GM18526 (cell line): ENCODE measurements around the gene MIXL1.
A peak's percentile ranks its signal among the peaks of the same experiment; 100 is the strongest.

Experiments
- POLR2A ChIP-seq: IDR thresholded peaks from 3 replicates; pipeline ENCODE4 v1.6.1; 2011; ENCODE audit not compliant: insufficient read length; ENCODE audit errors: extremely low read depth

The MIXL1 gene

DNA sequence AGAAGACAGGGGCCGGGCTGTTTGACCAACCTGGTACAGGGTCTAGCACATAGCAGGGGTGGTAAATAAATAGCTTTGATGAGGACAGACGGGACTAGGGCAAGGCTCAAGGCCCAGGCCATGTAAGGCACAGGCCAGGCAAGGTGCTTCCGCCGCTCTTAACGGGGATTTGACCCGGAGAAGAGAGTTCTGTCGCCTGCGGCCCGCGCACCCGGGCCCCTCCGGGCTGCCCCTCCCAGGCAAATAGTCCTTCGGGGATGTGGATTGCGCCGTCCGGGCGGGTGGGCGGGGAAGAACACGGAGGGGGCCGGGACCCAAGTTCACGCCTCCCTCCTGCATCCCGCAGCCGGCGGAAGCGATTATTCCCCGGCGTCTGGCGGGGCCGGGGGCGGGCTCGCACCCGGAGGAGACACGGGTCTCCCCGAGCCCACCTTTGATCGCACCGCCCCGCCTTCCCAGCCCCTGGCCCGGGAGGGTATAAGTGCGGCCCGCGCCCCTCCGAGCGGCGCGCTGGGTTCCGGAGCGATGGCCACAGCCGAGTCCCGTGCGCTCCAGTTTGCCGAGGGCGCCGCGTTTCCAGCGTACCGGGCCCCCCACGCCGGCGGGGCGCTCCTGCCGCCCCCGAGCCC, at the start of gene MIXL1:
TSS of gene MIXL1 (plus strand) at position 508 of the 629 bp plus-strand sequence. CDS start at position 526, 18 bp downstream.
- TF ChIP-seq POLR2A: no peak

DNA sequence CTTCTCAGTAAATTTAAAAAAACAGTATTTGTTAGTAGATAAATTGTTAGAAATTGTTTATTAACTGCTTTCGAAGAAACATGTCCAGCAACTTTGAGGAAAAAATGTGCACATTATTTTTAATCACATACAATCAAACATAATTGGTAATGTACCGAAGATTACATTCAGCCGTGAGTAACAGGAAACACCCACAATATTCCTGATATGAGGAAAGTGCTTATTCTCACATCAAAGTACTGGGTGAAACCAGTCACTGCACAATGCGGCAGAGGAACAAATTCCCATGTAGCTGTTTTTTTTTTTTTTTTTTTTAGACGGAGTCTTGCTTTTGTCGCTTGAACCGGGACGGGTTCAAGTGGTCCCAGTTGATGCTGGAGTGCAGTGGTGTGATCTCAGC, 46.6 kb upstream of the MIXL1 start:
- no peak for TF ChIP-seq POLR2A

GRCh38 chr1:226181996-226182714, 41.3 kb upstream of the MIXL1 start:
- no peak for TF ChIP-seq POLR2A

GRCh38 chr1:226185141-226186036, 38.1 kb upstream of the MIXL1 start:
- no peak for TF ChIP-seq POLR2A

DNA sequence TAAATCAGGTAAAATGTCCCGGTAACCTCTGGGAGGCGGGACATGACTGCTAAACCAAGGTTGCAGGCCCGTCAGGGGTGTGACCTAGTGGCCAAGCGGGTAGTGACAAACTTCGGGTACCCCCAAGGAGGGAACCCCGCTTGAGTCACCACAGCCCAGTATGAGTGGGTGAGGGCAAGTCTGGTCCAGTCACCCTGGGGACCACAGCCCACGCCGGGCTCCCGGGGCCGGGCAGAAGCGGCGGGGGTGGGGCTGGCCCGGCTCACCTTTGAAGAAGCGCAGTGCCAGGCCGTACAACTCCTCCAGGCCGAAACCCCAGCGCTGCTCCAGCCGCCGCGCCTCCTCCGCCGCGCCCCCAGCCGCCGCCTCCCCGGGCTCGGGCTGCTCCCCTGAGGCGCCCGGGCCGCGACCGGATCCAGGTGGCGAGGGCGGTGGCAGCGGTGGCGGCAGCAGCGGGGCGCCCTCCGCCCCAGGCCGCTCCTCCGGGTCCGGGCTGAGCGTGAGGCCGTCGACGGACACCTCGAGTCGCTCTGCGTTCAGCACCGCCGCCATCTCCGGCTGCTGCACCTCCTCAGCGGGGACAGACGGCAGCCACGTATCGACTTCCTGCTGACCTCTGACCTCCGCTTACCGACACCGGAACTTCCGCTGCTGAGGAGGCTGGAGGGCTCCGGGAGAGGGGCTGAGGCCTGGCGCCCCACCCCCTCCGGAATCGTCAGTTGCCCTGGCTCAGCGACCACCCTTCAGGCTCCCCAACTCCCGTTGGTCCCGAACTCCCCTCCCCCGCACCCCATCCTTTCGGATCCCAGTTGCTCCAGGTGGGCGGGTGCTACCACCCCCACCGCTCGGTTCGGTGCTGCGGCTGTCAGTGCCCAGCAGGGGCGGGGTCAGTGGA, 37.1 kb upstream of the MIXL1 start, which contains the start of gene ACBD3:
TSS of gene ACBD3 (minus strand) at position 618 of the 895 bp plus-strand sequence. CDS start at position 552, 66 bp downstream.
- peak; percentile 93 for TF ChIP-seq POLR2A

DNA sequence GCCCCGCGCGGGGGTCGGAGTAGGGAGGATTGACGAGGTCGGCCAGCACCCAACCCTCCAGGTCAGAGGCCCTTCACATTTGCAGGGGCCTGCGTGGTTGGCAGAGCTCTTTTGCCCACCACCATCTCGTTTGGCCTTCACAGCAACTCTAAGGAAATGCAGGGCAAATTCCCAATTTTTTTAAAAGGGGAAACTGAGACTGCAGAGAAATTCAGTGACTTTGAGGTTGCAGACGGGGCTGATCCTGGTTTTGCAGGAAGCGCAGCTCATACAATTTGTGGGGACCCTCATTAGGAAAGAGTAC, 36.5 kb upstream of the MIXL1 start:
- TF ChIP-seq POLR2A: no peak

- no peak for TF ChIP-seq POLR2A
Measured at GRCh38 chr1:226187380-226187779, 36.1 kb upstream of the MIXL1 start.

DNA sequence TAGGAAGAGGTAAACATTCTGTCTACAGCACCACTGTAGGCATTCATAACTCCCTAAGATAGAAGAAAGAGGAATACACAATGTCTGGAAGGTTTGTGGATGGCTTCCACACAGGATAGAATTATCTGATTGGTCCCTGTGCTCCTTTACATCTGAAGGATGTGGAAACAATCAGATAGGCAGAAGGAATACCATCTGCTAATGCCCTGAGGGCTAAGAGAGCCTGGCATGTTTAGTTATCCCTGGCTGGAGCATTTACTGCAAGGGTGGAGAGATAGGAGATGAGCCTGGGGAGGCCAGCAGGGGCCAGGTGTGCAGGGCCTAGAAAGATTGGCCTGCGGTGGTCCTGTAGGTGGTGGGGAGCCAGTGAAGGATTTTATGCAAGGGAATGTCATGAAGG, 28.3 kb upstream of the MIXL1 start:
- no peak for TF ChIP-seq POLR2A

DNA sequence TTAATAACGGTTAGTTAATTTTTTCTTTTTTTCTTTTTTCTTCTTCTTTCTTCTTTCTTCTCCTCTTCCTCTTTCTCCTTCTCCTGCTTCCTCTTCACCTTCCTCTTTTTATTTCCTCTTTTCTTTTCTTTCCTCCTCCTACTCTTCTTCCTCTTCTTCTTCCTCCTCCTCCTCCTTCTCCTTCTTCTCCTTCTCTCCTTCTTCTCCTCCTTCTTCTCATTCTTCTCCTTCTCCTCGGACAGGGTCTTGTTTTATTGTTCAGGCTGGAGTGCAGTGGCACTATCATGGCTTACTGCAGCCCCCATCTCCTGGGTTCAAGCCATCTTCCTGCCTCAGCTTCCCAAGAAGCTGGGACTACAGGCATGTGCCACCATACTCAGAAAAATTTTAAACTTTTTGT, 23.5 kb upstream of the MIXL1 start:
- no peak for TF ChIP-seq POLR2A

DNA sequence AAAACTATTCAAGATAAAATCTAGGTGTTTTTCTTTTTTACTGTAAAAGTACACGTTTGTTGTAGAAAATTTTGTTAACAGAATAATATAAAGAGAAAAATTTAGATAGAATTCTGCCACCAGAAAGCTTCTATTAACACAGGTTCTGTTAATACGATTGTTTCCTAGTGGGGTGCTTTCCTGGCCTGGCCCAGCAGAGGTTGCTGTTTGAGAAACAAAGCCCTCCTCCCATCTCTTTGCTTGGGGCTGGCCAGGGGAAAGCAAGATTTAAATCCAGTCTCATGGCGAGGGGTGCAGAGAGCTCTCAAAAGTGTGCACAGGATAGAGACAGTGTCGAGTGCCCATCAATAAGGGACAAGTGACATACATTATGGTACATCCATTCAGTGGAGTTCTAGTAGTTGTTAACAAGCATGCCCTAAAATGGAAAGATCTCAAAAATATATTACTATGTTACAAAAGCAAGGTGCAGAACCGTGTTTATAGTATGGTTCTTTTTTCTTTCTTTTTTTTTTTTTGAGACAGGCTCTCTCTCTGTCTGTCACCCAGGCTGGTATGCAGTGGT, 22.4 kb upstream of the MIXL1 start:
- TF ChIP-seq POLR2A: no peak

DNA sequence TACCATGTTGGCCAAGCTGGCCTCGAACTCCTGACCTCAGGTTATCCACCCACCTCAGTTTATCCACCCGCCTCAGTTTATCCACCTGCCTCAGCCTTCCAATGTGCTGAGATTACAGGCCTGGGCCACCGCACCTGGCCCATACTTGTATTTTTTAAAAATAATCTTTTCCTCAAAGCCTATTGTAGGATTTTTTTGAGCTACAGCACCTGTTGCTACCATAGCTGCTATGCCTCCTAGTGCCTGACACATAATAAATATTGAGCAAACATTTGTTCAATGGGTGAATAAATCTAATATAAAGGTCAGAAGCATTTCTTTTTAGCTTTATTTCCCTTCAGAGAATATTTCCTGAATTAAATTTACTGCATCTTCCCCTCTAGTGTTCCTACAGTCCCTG, 21.2 kb upstream of the MIXL1 start:
- no peak for TF ChIP-seq POLR2A

DNA sequence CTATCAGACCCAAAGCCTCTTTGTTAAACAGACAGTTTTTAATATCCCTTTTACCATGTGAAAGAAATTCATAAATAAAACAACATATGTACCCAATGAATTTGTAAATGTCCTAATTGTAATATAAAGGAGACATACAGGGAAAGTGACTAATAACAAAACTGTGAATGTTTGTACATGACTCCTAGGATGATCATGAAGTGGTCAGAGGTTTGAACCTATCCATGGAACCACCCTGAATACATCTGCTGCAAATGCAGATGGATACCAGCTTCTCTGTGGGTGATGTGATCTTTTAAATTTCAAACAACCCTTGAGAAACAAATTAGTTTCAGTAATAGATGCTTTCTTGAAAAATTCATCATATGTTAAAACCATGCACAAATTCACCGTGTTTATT, 20.2 kb upstream of the MIXL1 start:
- no peak for TF ChIP-seq POLR2A

GRCh38 chr1:226203655-226204054, 19.8 kb upstream of the MIXL1 start:
- TF ChIP-seq POLR2A: no peak

- no peak for TF ChIP-seq POLR2A
Measured at GRCh38 chr1:226204198-226204597, 19.3 kb upstream of the MIXL1 start.

DNA sequence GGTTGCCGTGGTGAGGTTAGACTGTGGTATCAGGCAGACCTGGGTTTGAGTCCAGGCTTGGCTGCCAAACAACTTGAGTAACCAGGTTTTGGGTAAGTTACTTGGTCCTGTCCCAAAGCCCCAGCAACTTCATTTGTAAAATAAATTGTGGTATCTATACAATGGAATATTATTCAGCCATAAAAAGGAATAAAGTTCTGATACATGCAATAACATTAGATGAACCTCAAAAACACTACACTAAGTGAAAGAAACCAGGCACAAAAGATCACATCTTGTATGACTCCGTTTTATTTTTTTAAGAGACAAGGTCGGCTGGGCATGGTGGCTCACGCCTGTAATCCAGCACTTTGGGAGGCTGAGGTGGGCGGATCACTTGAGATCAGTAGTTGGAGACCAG, 16.4 kb upstream of the MIXL1 start:
- no peak for TF ChIP-seq POLR2A
